GM19397 (cell line): ENCODE results near the gene GAS6.
"Not testable (repeated sequence)": the region's sequence is repeated elsewhere in the genome, so short reads cannot be mapped to it uniquely, and the experiment has no call there.

Experiments used
- ATAC-seq: cut with Tn5 transposase; IDR thresholded peaks from one replicate; pipeline ENCODE4 v1.9.1; 2021; ENCODE audit warnings: mild to moderate bottlenecking, moderate library complexity; ENCODE audit not compliant: unreplicated experiment

The GAS6 gene

DNA sequence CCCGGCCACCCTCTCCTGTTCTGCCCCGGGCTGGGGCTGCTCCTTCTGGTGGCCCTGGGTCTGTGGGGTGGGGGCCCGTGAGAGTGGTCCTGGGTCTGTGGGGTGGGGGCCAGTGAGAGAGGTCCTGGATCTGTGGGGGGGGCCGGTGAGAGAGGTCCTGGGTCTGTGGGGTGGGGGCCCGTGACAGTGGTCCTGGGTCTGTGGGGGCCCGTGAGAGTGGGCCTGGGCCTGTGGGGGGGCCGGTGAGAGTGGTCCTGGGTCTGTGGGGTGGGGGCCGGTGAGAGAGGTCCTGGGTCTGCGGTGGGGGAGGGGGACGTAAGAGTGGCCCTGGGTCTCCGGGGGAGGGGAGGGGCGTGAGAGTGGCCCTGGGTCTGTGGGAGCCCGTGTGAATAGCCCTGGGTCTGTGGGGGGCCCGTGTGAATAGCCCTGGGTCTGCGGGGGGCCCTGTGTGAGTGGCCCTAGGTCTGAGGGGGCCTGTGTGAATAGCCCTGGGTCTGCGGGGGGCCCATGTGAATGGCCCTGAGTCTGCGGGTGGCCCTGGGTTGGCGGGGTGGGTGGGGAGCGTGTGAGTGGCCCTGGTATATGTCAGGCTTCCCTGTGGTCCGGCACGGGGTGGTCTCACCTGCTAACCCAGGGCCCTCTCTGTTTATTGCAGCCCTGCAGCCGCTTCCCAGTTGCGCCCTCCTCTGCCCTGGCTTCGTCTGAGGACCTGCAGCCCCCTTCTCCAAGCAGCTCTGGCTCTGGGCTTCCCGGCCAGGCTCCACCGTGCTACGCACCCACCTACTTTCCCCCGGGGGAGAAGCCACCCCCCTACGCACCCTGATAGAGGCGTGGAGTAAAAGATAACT lies 52.6 kb downstream of the GAS6 start:
- no peak for ATAC-seq

DNA sequence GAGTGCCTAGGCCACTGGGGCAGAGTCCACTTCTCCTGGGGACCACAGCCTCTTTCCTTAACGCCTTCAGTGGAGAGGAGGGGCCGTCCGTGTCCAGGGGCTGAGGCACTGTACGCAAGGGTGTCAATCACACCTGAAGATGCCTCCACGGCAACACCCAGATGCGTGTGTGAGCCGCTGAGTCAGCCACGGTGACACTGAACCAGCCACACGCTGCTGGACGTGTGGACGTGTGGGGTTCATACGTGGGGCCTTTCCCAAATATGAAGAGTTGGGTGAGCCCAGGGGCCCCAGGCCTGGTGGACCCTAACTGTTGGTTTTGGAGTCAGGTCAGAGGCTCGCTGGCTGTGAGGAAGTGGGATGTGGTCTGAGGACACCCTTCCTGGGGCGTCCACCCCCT lies 53.2 kb downstream of the GAS6 start:
- no peak for ATAC-seq

- no peak for ATAC-seq
Observed at GRCh38 chr13:113809934-113810333, 53.9 kb downstream of the GAS6 start.

GRCh38 chr13:113808058-113808834 lies 55.6 kb downstream of the GAS6 start:
- ATAC-seq = no peak

- ATAC-seq = no peak
Observed at GRCh38 chr13:113806526-113806925, 57.4 kb downstream of the GAS6 start.

DNA sequence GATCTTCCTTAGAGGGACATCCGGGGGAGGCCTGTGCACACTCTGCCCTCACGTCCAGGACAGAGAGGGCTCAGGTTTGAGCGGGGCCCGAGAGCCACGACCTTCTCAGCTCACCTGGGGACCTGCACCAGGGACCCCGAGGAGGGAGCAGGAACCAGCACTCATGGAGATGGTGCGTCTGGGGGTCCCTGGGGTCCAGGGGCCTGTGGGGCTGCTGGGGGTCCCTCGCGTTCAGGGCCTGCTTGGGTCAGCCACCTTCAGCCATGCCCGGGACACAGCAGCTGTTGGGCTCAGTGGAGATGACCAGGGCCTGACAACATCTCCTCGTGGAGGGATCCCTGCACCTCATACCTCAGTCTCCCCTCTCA lies 57.8 kb downstream of the GAS6 start:
- no peak for ATAC-seq

DNA sequence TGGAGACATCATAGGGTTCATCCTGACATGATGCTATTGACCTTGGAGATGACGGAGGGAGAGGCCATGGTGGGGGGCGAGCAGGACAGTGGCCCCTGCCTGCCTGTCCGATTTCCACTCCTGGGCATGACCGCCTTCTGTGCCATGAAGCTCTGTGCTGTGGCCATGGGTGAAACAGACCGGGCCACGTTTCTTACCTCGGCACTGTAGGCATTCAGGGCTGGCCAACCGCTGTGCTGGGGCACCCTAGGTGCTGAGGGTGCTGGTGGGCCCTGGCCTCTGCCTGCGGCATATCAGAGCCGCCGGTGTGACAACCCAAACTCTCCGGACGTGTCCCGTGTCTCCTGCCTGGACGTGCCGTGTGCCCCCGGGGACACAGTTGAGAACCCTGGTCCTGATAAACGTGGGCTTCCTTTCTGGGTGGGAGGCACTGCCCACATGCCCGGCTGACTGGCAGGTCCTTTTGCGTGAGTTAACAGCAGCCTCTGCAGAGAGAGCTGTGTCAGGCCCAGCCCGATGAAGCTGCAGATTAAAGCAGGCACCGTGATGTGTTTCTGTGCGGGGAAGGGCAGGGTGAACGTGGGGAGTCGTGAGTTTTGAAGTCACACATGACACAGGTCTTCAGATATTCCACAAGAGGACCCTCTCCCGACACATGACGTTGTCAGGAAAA lies 58.3 kb downstream of the GAS6 start:
- ATAC-seq = no peak

- no peak for ATAC-seq
Observed at GRCh38 chr13:113804703-113805430, 59.0 kb downstream of the GAS6 start.

DNA sequence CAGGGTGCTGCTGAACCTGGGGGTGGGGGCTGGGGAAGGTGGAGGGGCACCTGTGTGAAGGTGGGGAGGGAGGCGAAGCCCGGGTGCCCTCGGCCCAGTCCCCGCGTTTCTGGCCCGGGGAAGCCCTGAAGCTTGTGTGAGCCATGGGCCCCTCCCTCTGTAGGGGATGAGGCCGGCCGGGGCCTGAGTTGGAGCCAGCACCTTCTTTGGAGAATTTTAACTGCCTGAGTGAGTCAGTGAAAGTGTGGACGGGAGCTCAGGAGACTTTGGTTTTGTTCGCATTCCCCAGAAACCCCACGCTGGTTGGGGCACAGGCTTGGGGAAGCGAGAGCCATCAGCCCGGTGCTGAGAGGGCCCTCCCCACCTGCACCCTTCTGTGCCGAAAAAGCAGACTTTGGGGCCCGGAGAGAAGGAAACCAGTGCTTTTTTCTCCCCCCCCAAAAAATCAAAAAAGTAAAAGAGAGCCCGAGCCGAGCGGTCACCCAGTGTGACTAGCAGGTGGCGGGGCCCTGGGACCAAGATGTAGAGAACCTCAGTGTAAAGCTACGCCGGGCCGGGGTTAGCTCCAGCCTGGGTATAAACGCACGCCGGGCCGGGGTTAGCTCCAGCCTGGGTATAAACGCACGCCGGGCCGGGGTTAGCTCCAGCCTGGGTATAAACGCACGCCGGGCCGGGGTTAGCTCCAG lies 59.7 kb downstream of the GAS6 start:
- ATAC-seq = no peak

GRCh38 chr13:113803409-113804016 lies 60.4 kb downstream of the GAS6 start:
- no peak for ATAC-seq

GRCh38 chr13:113802761-113803160 lies 61.1 kb downstream of the GAS6 start:
- ATAC-seq = no peak

DNA sequence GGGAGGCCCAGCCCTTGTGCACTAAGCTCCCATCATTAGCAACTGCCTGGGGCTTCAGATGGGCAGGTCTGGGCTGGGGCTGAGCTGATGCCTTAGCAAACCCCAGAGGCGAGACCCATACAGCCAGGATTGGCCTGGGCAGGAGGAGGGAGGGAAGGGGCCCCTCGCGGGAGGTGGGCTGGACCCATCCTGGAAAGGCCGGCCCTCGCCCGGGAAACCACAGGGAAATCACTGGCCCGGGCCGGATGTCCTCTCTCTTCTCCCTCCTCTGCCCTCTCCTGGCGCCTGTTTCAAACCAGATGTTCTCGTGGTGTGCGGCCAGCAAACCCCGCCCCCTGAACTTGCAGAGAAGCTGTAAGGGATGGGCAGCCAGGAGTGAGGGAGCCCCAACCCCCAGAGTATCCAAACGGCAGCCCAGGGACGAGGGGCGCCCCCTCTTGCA lies 61.8 kb downstream of the GAS6 start:
- no peak for ATAC-seq

GRCh38 chr13:113801289-113801961 lies 62.5 kb downstream of the GAS6 start:
- no peak for ATAC-seq

GRCh38 chr13:113800576-113800926 lies 63.3 kb downstream of the GAS6 start:
- ATAC-seq = no peak

- ATAC-seq = no peak
Observed at GRCh38 chr13:113798200-113798811, 65.6 kb downstream of the GAS6 start.

GRCh38 chr13:113796964-113797676 lies 66.8 kb downstream of the GAS6 start:
- no peak for ATAC-seq

GRCh38 chr13:113796211-113796963 lies 67.5 kb downstream of the GAS6 start:
- ATAC-seq = no peak

DNA sequence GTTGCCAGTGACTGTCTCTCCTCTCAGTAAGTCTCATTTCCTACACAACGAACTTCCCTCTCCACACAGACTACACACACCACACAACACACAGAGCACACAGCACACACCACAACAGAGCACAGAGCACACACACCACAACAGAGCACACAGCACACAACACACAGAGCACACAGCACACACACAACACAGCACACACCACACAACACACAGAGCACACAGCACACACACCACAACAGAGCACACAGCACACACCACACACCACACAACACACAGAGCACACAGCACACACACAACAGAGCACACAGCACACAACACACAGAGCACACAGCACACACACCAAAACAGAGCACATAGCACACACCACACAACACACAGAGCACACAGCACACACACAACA lies 68.5 kb downstream of the GAS6 start:
- ATAC-seq = not testable (repeated sequence)
